Activated CD4-positive, alpha-beta T cell treated with anti-CD3 and anti-CD28 coated beads, Interleukin-2, amount 50 U/mL, for 1 hour (primary cell): ENCODE results near the gene LCP2.

Experiments
- DNase-seq: peaks from one replicate; pipeline ENCODE4 v3.0.0-alpha.2; 2020

LCP2 gene

GRCh38 chr5:170294556-170294955 lies 3.0 kb downstream of the LCP2 start:
- no peak for DNase-seq

- no peak for DNase-seq
Observed at GRCh38 chr5:170294057-170294456, 3.5 kb downstream of the LCP2 start.

- no peak for DNase-seq
Observed at GRCh38 chr5:170293273-170293672, 4.3 kb downstream of the LCP2 start.

- no peak for DNase-seq
Observed at GRCh38 chr5:170292179-170293104, 5.1 kb downstream of the LCP2 start.

GRCh38 chr5:170290498-170290897 lies 7.1 kb downstream of the LCP2 start:
- DNase-seq: no peak

- DNase-seq: no peak
Observed at GRCh38 chr5:170289764-170290163, 7.8 kb downstream of the LCP2 start.

GRCh38 chr5:170289121-170289520 lies 8.5 kb downstream of the LCP2 start:
- DNase-seq: no peak

GRCh38 chr5:170288551-170288950 lies 9.0 kb downstream of the LCP2 start:
- DNase-seq: no peak

- DNase-seq: no peak
Observed at GRCh38 chr5:170288151-170288550, 9.4 kb downstream of the LCP2 start.

- no peak for DNase-seq
Observed at GRCh38 chr5:170287532-170287931, 10.0 kb downstream of the LCP2 start.

- no peak for DNase-seq
Observed at GRCh38 chr5:170286386-170286925, 11.1 kb downstream of the LCP2 start.

- DNase-seq: no peak
Observed at GRCh38 chr5:170285181-170285580, 12.4 kb downstream of the LCP2 start.

- no peak for DNase-seq
Observed at GRCh38 chr5:170284231-170284630, 13.3 kb downstream of the LCP2 start.

GRCh38 chr5:170283296-170283695 lies 14.3 kb downstream of the LCP2 start:
- no peak for DNase-seq

GRCh38 chr5:170280011-170280493 lies 17.5 kb downstream of the LCP2 start:
- no peak for DNase-seq

- DNase-seq: no peak
Observed at GRCh38 chr5:170279459-170279817, 18.1 kb downstream of the LCP2 start.

GRCh38 chr5:170278611-170279458 lies 18.7 kb downstream of the LCP2 start:
- DNase-seq: peak; percentile 81

GRCh38 chr5:170277867-170278281 lies 19.7 kb downstream of the LCP2 start:
- DNase-seq: no peak

- DNase-seq: no peak
Observed at GRCh38 chr5:170276140-170276539, 21.4 kb downstream of the LCP2 start.

GRCh38 chr5:170275376-170275994 lies 22.1 kb downstream of the LCP2 start:
- peak; percentile 41 for DNase-seq

GRCh38 chr5:170273968-170274710 lies 23.4 kb downstream of the LCP2 start:
- DNase-seq: peak; percentile 63
